H1 (cell line): ENCODE data around the gene APBA2. TPM values are rescaled to one million over a fixed set of nuclear protein-coding genes. Genes with fewer than 3 reads are reported as not detected.

ENCODE experiments used
- CTCF ChIA-PET: fragments of 300-600 bp; sonication (Branson Sonifier 250); formaldehyde crosslinking; loops from one replicate; lab custom pipeline; 2021; ENCODE audit not compliant: partially characterized antibody; lab: Charles Lee
- POLR2A ChIA-PET: fragments of 300-600 bp; sonication (Branson Sonifier 250); formaldehyde crosslinking; loops from one replicate; lab custom pipeline; 2021; ENCODE audit warnings: inconsistent platforms; ENCODE audit not compliant: partially characterized antibody; lab: Charles Lee
- DNase-seq, 2 experiments: peaks; one replicate each; pipeline versions ENCODE4 v3.0.0 to v3.0.0-alpha.2; 2010 to 2022; ENCODE audit warnings: low spot score in 2 of 2, low read depth in 1 of 2, mixed read lengths in 1 of 2
- FAIRE-seq: peaks from 2 replicates; lab custom pipeline; 2011; peaks lifted over from hg19 to GRCh38; lab: Jason Lieb, UNC
- H2AFZ ChIP-seq: 2 replicates; pipeline ENCODE4 v1.8.1; 2012; ENCODE audit warnings: low read length, inconsistent platforms
- H2AK5ac ChIP-seq: 2 replicates; pipeline ENCODE4 v1.6.1; 2013; ENCODE audit warnings: low read depth, low read length
- H2BK120ac ChIP-seq: replicated peaks from 2 replicates; pipeline ENCODE3; 2013; ENCODE audit warnings: low read depth, low read length, inconsistent platforms
- H2BK12ac ChIP-seq: 2 replicates; pipeline ENCODE4 v1.6.1; 2013; ENCODE audit warnings: low read depth, low read length
- H2BK15ac ChIP-seq: 2 replicates; pipeline ENCODE4 v1.6.1; 2013; ENCODE audit warnings: low read length
- H2BK20ac ChIP-seq: 2 replicates; pipeline ENCODE4 v1.6.1; 2013; ENCODE audit warnings: low read length
- H2BK5ac ChIP-seq: 2 replicates; pipeline ENCODE4 v1.6.1; 2013; ENCODE audit warnings: low read depth, low read length
- H3K14ac ChIP-seq: 2 replicates; pipeline ENCODE4 v1.6.1; 2013; ENCODE audit warnings: inconsistent platforms; ENCODE audit not compliant: insufficient read length
- H3K18ac ChIP-seq: 2 replicates; pipeline ENCODE4 v1.6.1; 2013; ENCODE audit warnings: low read length; ENCODE audit errors: extremely low read depth
- H3K23ac ChIP-seq: 2 replicates; pipeline ENCODE4 v1.6.1; 2013; ENCODE audit warnings: inconsistent platforms; ENCODE audit not compliant: insufficient read length
- H3K23me2 ChIP-seq: 2 replicates; pipeline ENCODE4 v1.6.1; 2013; ENCODE audit warnings: low read depth, low read length
- H3K27ac ChIP-seq: 2 replicates; pipeline ENCODE4 v1.6.1; 2011; ENCODE audit warnings: low read depth, low read length, inconsistent platforms
- H3K27me3 ChIP-seq, 4 experiments: replicated peaks in 1 of 4; 1 replicate in 1 of 4; 2 replicates in 3 of 4; pipeline versions ENCODE4 v1.6.1 to v1.8.1; 2011 to 2013; ENCODE audit warnings: low read length in 3 of 4, mild to moderate bottlenecking in 3 of 4, inconsistent platforms in 2 of 4, mixed read lengths in 2 of 4, moderate library complexity in 1 of 4; ENCODE audit not compliant: control insufficient read depth in 3 of 4, insufficient read depth in 3 of 4; ENCODE audit errors: extremely low read depth in 1 of 4
- H3K36me3 ChIP-seq, 4 experiments: 2 replicates each; pipeline versions ENCODE4 v1.6.1 to v1.8.1; 2011 to 2013; ENCODE audit warnings: mild to moderate bottlenecking in 4 of 4, low read length in 3 of 4, moderate library complexity in 2 of 4, control low read depth in 1 of 4, inconsistent platforms in 1 of 4; ENCODE audit not compliant: insufficient read depth in 4 of 4, control insufficient read depth in 2 of 4
- H3K4ac ChIP-seq: replicated peaks from 2 replicates; pipeline ENCODE3; 2013; ENCODE audit warnings: low read length, low read depth, mixed read lengths, inconsistent platforms; ENCODE audit not compliant: insufficient read length
- H3K4me1 ChIP-seq, 4 experiments: replicated peaks in 1 of 4; 1 replicate in 1 of 4; 2 replicates in 3 of 4; pipeline versions ENCODE4 v1.6.1 to v1.8.1; 2011 to 2013; ENCODE audit warnings: low read length in 3 of 4, inconsistent platforms in 2 of 4, mixed read lengths in 1 of 4; ENCODE audit not compliant: insufficient read depth in 4 of 4, control insufficient read depth in 3 of 4
- H3K4me2 ChIP-seq, 2 experiments: 2 replicates each; pipeline versions ENCODE4 v1.6.1 to v1.8.1; 2011 to 2013; ENCODE audit warnings: low read depth in 2 of 2, low read length in 2 of 2, control low read depth in 1 of 2, inconsistent platforms in 1 of 2, mild to moderate bottlenecking in 1 of 2; ENCODE audit not compliant: insufficient read depth in 1 of 2
- H3K4me3 ChIP-seq, 4 experiments: fragments of 200-600, 300-600 bp in 1 of 4; sonication (generic), shearing (Covaris generic), sonication (Bioruptor Twin) in 1 of 4; 2 replicates each; pipeline versions ENCODE4 v1.5.1 to v1.8.1; 2011 to 2016; ENCODE audit warnings: low read length in 4 of 4, low read depth in 3 of 4, control low read depth in 2 of 4, inconsistent platforms in 2 of 4, mild to moderate bottlenecking in 2 of 4, mixed read lengths in 1 of 4, moderate library complexity in 1 of 4; ENCODE audit not compliant: insufficient read depth in 2 of 4; ENCODE audit errors: extremely low read depth in 1 of 4
- H3K56ac ChIP-seq: replicated peaks from 2 replicates; pipeline ENCODE3; 2013; ENCODE audit warnings: low read depth, mild to moderate bottlenecking, mixed read lengths, low read length, inconsistent platforms; ENCODE audit not compliant: insufficient read length
- H3K79me1 ChIP-seq: 2 replicates; pipeline ENCODE4 v1.6.1; 2013; ENCODE audit warnings: low read depth, low read length, control low read depth
- H3K79me2 ChIP-seq, 2 experiments: 2 replicates each; pipeline versions ENCODE4 v1.6.1 to v1.8.1; 2012 to 2013; ENCODE audit warnings: low read length in 2 of 2, mild to moderate bottlenecking in 2 of 2, inconsistent platforms in 1 of 2; ENCODE audit not compliant: insufficient read depth in 2 of 2, control insufficient read depth in 1 of 2
- H3K9ac ChIP-seq, 4 experiments: replicated peaks in 1 of 4; 1 replicate in 1 of 4; 2 replicates in 3 of 4; pipeline versions ENCODE4 v1.6.1 to v1.8.1; 2011 to 2013; ENCODE audit warnings: low read depth in 3 of 4, low read length in 3 of 4, control low read depth in 2 of 4, mild to moderate bottlenecking in 2 of 4, moderate library complexity in 2 of 4, inconsistent platforms in 1 of 4; ENCODE audit errors: extremely low read depth in 1 of 4
- H3K9me3 ChIP-seq, 2 experiments: 2 replicates each; pipeline versions ENCODE4 v1.6.1 to v1.8.1; 2012 to 2013; ENCODE audit warnings: mild to moderate bottlenecking in 2 of 2, moderate library complexity in 2 of 2, control low read depth in 1 of 2, inconsistent platforms in 1 of 2, low read depth in 1 of 2, low read length in 1 of 2, mixed read lengths in 1 of 2; ENCODE audit not compliant: insufficient read depth in 2 of 2
- H4K20me1 ChIP-seq, 2 experiments: replicated peaks in 1 of 2; 2 replicates each; pipeline versions ENCODE3 to v1.8.1; 2011 to 2013; ENCODE audit warnings: inconsistent platforms in 2 of 2, low read length in 2 of 2, mild to moderate bottlenecking in 1 of 2; ENCODE audit not compliant: insufficient read depth in 2 of 2, control insufficient read depth in 1 of 2
- H4K5ac ChIP-seq: 2 replicates; pipeline ENCODE4 v1.6.1; 2013; ENCODE audit warnings: low read length, low read depth, mixed read lengths, inconsistent platforms; ENCODE audit not compliant: insufficient read length
- H4K8ac ChIP-seq: 2 replicates; pipeline ENCODE4 v1.8.0; 2013; ENCODE audit warnings: mild to moderate bottlenecking, moderate library complexity, low read length, inconsistent platforms; ENCODE audit not compliant: insufficient read depth; ENCODE audit errors: extremely low read depth
- H4K91ac ChIP-seq: replicated peaks from 2 replicates; pipeline ENCODE3; 2013; ENCODE audit warnings: low read length, mixed read lengths, inconsistent platforms; ENCODE audit not compliant: insufficient read length
- CBX8 ChIP-seq: fragments of 300-800, 300-1000 bp; sonication (generic); IDR thresholded peaks from 2 replicates; pipeline ENCODE4 v1.7.1; 2016; ENCODE audit warnings: low read depth, low read length, borderline replicate concordance
- E2F6 ChIP-seq: IDR thresholded peaks from 2 replicates; pipeline ENCODE4 v1.6.1; 2012; ENCODE audit warnings: inconsistent platforms
- RAD21 ChIP-seq, 2 experiments: IDR thresholded peaks in 1 of 2; conservative IDR thresholded peaks in 1 of 2; 2 replicates each; pipeline ENCODE4 v1.6.1; 2011; ENCODE audit warnings: low read depth in 2 of 2, low read length in 2 of 2, improper control_type of control experiment in 1 of 2, inconsistent platforms in 1 of 2, mild to moderate bottlenecking in 1 of 2, moderate library complexity in 1 of 2
- WGBS, 2 experiments: shearing (Covaris generic) in 1 of 2; methylation state at CpG; one replicate each; pipeline versions ENCODE4 v1.1.6 to v1.1.7; 2013 to 2015; ENCODE audit warnings: low lambda C conversion rate in 2 of 2, mixed read lengths in 2 of 2, inconsistent platforms in 1 of 2, low coverage in 1 of 2, missing lambda C conversion rate in 1 of 2; ENCODE audit not compliant: insufficient replicate concordance in 2 of 2, insufficient coverage in 1 of 2, insufficient read length in 1 of 2; ENCODE audit errors: extremely low coverage in 1 of 2, missing lambda C conversion rate in 1 of 2; 5-methylcytosine and 5-hydroxymethylcytosine counted together
- polyA plus RNA-seq, 7 experiments: library from polyadenylated mRNA; depleted of rRNA in 3 of 7; stranded (reverse) in 5 of 7; unstranded in 2 of 7; fragments of >200 nt in 5 of 7; fragments of 200-250 nt in 2 of 7; gene quantifications; 1 replicate in 5 of 7; 2 replicates in 1 of 7; 4 replicates in 1 of 7; pipeline versions ENCODE4 v1.2.1 to v1.2.3, GENCODE V29; 2011 to 2013; ENCODE audit warnings: missing spikeins in 2 of 7, mixed read lengths in 2 of 7
- total RNA-seq: library from RNA; stranded (reverse); fragmentation: NEBNext Ultra II Directional; extraction: Animal tissue kit (Norgen Biotek cat#: 25700); gene quantifications from 2 replicates; pipeline ENCODE4 v1.2.1, GENCODE V29; 2021
- TF ChIP-seq, protein P1 (sequence below), 3 experiments: IDR thresholded peaks; 1 replicate in 2 of 3; 2 replicates in 1 of 3; pipeline versions ENCODE4 v1.5.1 to v1.6.1; 2011; ENCODE audit warnings: low read length in 3 of 3, mild to moderate bottlenecking in 3 of 3, inconsistent platforms in 2 of 3, low read depth in 1 of 3, moderate library complexity in 1 of 3; ENCODE audit not compliant: insufficient read depth in 1 of 3; ENCODE audit errors: control extremely low read depth in 1 of 3

APBA2 gene
- total and polyA plus RNA-seq, 2 of the 8 experiments (the other 6 are each of a cell fraction or from before 2014, with no cell fraction given): 15.5 to 19.0 TPM

- H2AK5ac ChIP-seq: no peak overlapping the region
- TF ChIP-seq, protein P1, sequence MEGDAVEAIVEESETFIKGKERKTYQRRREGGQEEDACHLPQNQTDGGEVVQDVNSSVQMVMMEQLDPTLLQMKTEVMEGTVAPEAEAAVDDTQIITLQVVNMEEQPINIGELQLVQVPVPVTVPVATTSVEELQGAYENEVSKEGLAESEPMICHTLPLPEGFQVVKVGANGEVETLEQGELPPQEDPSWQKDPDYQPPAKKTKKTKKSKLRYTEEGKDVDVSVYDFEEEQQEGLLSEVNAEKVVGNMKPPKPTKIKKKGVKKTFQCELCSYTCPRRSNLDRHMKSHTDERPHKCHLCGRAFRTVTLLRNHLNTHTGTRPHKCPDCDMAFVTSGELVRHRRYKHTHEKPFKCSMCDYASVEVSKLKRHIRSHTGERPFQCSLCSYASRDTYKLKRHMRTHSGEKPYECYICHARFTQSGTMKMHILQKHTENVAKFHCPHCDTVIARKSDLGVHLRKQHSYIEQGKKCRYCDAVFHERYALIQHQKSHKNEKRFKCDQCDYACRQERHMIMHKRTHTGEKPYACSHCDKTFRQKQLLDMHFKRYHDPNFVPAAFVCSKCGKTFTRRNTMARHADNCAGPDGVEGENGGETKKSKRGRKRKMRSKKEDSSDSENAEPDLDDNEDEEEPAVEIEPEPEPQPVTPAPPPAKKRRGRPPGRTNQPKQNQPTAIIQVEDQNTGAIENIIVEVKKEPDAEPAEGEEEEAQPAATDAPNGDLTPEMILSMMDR (IDR thresholded peaks at IDR 0.05; ENCODE audit: control extremely low read depth in 1 of 3, insufficient read depth in 1 of 3, low read depth in 1 of 3, low read length in 3 of 3): peak in 2 of 3 experiments; percentile 51 to 64; a peak in 2 of 4 replicates
- TF ChIP-seq E2F6: no peak
- TF ChIP-seq RAD21 (IDR thresholded peaks at IDR 0.05 in 1 of 2, conservative IDR thresholded peaks at IDR 0.05 in 1 of 2; ENCODE audit: low read depth in 2 of 2, low read length in 2 of 2): peak; percentile 60 to 70
- TF ChIP-seq CBX8: no peak
- H2BK5ac ChIP-seq: no peak overlapping the region
- H3K23ac ChIP-seq: no peak overlapping the region
- ChIA-PET CTCF (interaction anchor here (0.6 to 8.8 kb wide), 56 partner anchors 10 to 591 kb away, joined by 3 to 90 read pairs (median 5); no protein-coding TSS in a partner anchor), POLR2A (interaction anchor here (0.9 to 1.7 kb wide), 2 partner anchors 50 to 61 kb away, joined by 3 read pairs; no protein-coding TSS in a partner anchor)
- H3K4me3 ChIP-seq: no peak overlapping the region
- H2BK120ac ChIP-seq: no peak overlapping the region
- no peak overlapping the region for H3K4me2 ChIP-seq
- H3K36me3 ChIP-seq: no peaks in the 10 kb centered on the region
- no peaks in the 10 kb centered on the region for H4K20me1 ChIP-seq
- H2AFZ ChIP-seq: no peak overlapping the region
- DNase-seq (no peak), FAIRE-seq (peak; percentile 55)
- 0 out of 2 replicates have a peak overlapping the region, but pooled peaks have one; percentile 5 for H2BK15ac ChIP-seq
- H3K79me2 ChIP-seq: no peaks in the 10 kb centered on the region
- H3K23me2 ChIP-seq: no peaks in the 10 kb centered on the region
- H3K4me1 ChIP-seq: peaks cover 0 to 5% (median 2%) of the 10 kb centered on the region in 4 experiments; a peak in 2 of 7 replicates
- peak overlapping the region; percentile 25; the same call in 1 of the 2 replicates for H2BK20ac ChIP-seq
- 77% methylated on average over 16 of the region's 16 CpGs; no CpG with 5 or more reads in 1 of the 2 experiments for whole genome bisulfite sequencing, 2 experiments
- no peaks in the 10 kb centered on the region for H3K27me3 ChIP-seq
- no peak overlapping the region for H3K9ac ChIP-seq
- no peak overlapping the region for H3K56ac ChIP-seq
- no peak overlapping the region for H4K8ac ChIP-seq
- H4K5ac ChIP-seq: no peak overlapping the region
- H2BK12ac ChIP-seq: peak overlapping the region; percentile 42; the same call in 1 of the 2 replicates
- H4K91ac ChIP-seq: no peak overlapping the region
- no peaks in the 10 kb centered on the region for H3K79me1 ChIP-seq
- H3K18ac ChIP-seq: no peak overlapping the region
- H3K9me3 ChIP-seq: no peaks in the 10 kb centered on the region
- no peak overlapping the region for H3K14ac ChIP-seq
- no peak overlapping the region for H3K4ac ChIP-seq
- H3K27ac ChIP-seq: no peak overlapping the region
Measured at GRCh38 chr15:29089731-29090616, 204.2 kb downstream of the APBA2 start.
